SK-N-MC (cell line): ENCODE results near the gene CAMK2G.
A peak's percentile ranks its signal among the peaks of the same experiment; 100 is the strongest.

ENCODE experiments used
- DNase-seq: peaks from one replicate; pipeline ENCODE4 v3.0.0-alpha.2; 2011; ENCODE audit warnings: low read depth, low spot score
- H3K27ac ChIP-seq: fragments of 200-600 bp; sonication (generic); 2 replicates; pipeline ENCODE4 v1.5.1; 2016; ENCODE audit warnings: mixed run types
- H3K36me3 ChIP-seq: fragments of 200-600 bp; sonication (generic); 2 replicates; pipeline ENCODE4 v1.6.1; 2017; ENCODE audit warnings: antibody characterized with exemption, low read length, mixed read lengths; ENCODE audit not compliant: insufficient read depth
- H3K4me3 ChIP-seq: fragments of 200-600 bp; sonication (generic); 2 replicates; pipeline ENCODE4 v1.5.1; 2016
- H3K9ac ChIP-seq: fragments of 200-600 bp; sonication (generic); 2 replicates; pipeline ENCODE4 v1.8.0; 2017; ENCODE audit warnings: mixed run types, mixed read lengths; ENCODE audit not compliant: insufficient read length
- H3K9me3 ChIP-seq: fragments of 200-600 bp; sonication (generic); 2 replicates; pipeline ENCODE4 v1.6.1; 2017; ENCODE audit warnings: low read depth, mild to moderate bottlenecking, antibody characterized with exemption, low read length, moderate library complexity, mixed read lengths
- EZH2 ChIP-seq: fragments of 200-600 bp; sonication (generic); IDR thresholded peaks from one replicate; pipeline ENCODE4 v1.6.1; 2017; ENCODE audit warnings: antibody characterized with exemption
- FOXP2 ChIP-seq: optimal IDR thresholded peaks from 2 replicates; pipeline ENCODE3; 2011; ENCODE audit warnings: mild to moderate bottlenecking, moderate library complexity; ENCODE audit not compliant: insufficient read depth; ENCODE audit errors: extremely low read length, control extremely low read depth
- POLR2AphosphoS5 ChIP-seq: IDR thresholded peaks from 2 replicates; pipeline ENCODE4 v1.6.1; 2012; ENCODE audit warnings: mild to moderate bottlenecking, low read depth, low read length, borderline replicate concordance

CAMK2G gene

GRCh38 chr10:73771722-73772280, 102.6 kb downstream of the CAMK2G start:
- TF ChIP-seq FOXP2 (no peak), POLR2AphosphoS5 (no peak), EZH2 (no peak)
- Histone ChIP-seq H3K36me3 (no peaks in the 10 kb centered on the region; the same call in 1 of the 2 replicates), H3K4me3 (peak overlapping the region; percentile 82), H3K9me3 (no peaks in the 10 kb centered on the region), H3K9ac (peak overlapping the region; percentile 65), H3K27ac (0 out of 2 replicates have a peak overlapping the region, but pooled peaks have one; percentile 31)
- DNase-seq, result no peak

- no peak for DNase-seq
- H3K4me3 ChIP-seq, result no peak overlapping the region
- no peak overlapping the region for H3K27ac ChIP-seq
- no peaks in the 10 kb centered on the region for H3K9me3 ChIP-seq
- no peak for TF ChIP-seq POLR2AphosphoS5
- TF ChIP-seq EZH2, result no peak
- TF ChIP-seq FOXP2, result no peak
- peaks cover 9% of the 10 kb centered on the region; the same call in 1 of the 2 replicates for H3K36me3 ChIP-seq
- H3K9ac ChIP-seq, result no peak overlapping the region
Observed at GRCh38 chr10:73769396-73769795, 105.0 kb downstream of the CAMK2G start.

GRCh38 chr10:73768881-73769280, 105.5 kb downstream of the CAMK2G start:
- Histone ChIP-seq H3K27ac (no peak overlapping the region), H3K9ac (no peak overlapping the region), H3K36me3 (peaks cover 9% of the 10 kb centered on the region; the same call in 1 of the 2 replicates), H3K4me3 (no peak overlapping the region), H3K9me3 (no peaks in the 10 kb centered on the region)
- no peak for TF ChIP-seq FOXP2
- no peak for TF ChIP-seq EZH2
- TF ChIP-seq POLR2AphosphoS5, result no peak
- no peak for DNase-seq

GRCh38 chr10:73765066-73765465, 109.3 kb downstream of the CAMK2G start:
- Histone ChIP-seq H3K9me3 (no peaks in the 10 kb centered on the region), H3K9ac (no peak overlapping the region), H3K4me3 (no peak overlapping the region), H3K27ac (no peak overlapping the region), H3K36me3 (peaks cover 15% of the 10 kb centered on the region; the same call in 1 of the 2 replicates)
- no peak for DNase-seq
- TF ChIP-seq EZH2 (no peak), FOXP2 (no peak), POLR2AphosphoS5 (no peak)

- TF ChIP-seq EZH2, result no peak
- no peak for TF ChIP-seq FOXP2
- no peak for TF ChIP-seq POLR2AphosphoS5
- no peaks in the 10 kb centered on the region for H3K9me3 ChIP-seq
- H3K36me3 ChIP-seq, result peaks cover 15% of the 10 kb centered on the region; the same call in 1 of the 2 replicates
- no peak for DNase-seq
- no peak overlapping the region for H3K27ac ChIP-seq
- no peak overlapping the region for H3K9ac ChIP-seq
- no peak overlapping the region for H3K4me3 ChIP-seq
Observed at GRCh38 chr10:73763343-73763742, 111.0 kb downstream of the CAMK2G start.

- Histone ChIP-seq H3K9me3 (no peaks in the 10 kb centered on the region), H3K36me3 (peaks cover 15% of the 10 kb centered on the region; the same call in 1 of the 2 replicates), H3K9ac (no peak overlapping the region), H3K27ac (no peak overlapping the region), H3K4me3 (no peak overlapping the region)
- DNase-seq, result no peak
- TF ChIP-seq EZH2 (no peak), FOXP2 (no peak), POLR2AphosphoS5 (no peak)
Observed at GRCh38 chr10:73762915-73763314, 111.4 kb downstream of the CAMK2G start.
